Stimulated activated CD8-positive, alpha-beta memory T cell treated with anti-CD3 and anti-CD28 coated beads, Interleukin-15, amount 100 ng/mL, for 24 hours (primary cell): Measurements from ENCODE around the gene MKX.

ENCODE experiments used
- DNase-seq: peaks from one replicate; pipeline ENCODE4 v3.0.0-alpha.2; 2020; ENCODE audit warnings: low read depth

Gene MKX

DNA sequence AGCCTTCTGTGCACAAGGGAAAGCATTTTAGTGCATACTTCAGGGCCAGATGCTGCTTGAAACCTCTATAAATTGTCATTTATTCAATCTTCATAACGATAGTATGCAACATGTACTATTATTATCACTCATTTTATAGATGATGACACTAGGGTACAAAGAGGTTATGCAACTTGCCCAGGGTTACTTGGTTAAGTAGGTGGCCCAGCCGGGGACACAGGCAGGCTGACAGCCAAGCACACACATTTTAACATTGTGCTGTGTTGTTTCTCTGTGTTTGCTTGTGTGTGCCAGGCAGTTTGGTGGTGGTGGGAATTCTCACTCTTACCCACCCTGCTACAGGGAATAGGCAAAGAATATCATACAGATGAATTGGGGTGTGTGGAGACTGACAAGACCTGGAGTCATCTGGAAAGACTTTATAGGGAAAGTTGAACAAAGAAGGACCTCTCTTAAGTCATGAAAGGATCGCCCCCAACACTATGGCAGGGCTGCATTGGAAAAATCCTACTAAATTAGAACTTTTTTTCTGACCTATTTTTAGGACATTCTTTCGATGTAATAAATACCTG, 98.9 kb downstream of the MKX start:
- DNase-seq = no peak

DNA sequence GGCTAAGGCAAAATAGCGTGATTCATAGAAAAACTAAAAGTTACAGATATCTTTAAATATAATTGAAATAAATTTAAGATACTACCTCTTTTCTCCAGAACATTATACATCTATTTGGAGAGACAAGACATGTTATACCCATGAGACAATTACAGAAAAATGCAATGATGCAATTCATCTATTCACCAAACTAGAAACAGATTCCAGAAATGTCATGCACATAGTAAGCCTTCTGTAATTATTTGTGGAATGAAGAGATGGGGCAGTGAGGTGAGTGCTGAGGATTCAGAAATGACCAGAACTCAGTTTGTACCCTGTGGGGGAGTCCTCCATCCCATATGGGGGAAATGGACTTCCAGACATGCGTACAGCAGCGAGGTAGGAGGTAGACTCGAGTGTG, 99.4 kb downstream of the MKX start:
- DNase-seq = no peak

DNA sequence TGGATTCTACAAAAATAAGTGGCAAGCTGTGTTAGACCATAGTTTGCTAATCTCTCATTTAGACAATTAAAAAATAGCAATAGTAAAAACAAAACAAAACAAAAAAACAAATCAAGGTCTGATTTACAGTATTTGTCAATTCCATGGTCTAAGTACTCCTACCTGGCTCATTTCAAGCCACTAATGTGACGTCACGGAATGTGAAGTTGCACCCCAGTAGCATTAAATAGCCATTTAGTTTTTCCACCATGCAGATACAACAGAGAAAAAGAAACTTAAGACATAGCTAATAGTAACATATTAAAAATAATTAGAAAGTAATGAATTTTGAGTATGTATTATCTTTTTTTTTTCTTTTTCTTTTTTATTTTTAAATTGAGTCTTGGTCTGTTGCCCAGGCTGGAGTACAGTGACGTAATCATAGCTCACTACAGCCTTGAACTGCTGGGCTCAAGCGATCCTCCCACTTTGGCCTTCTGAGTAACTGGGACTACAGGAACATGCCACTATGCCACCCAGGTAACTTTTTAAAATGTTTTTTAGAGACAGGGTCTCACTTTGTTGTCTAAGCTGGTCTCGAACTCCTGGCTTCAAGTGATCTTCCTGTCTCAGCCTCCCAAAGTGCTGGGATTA, 101.2 kb downstream of the MKX start:
- no peak for DNase-seq

DNA sequence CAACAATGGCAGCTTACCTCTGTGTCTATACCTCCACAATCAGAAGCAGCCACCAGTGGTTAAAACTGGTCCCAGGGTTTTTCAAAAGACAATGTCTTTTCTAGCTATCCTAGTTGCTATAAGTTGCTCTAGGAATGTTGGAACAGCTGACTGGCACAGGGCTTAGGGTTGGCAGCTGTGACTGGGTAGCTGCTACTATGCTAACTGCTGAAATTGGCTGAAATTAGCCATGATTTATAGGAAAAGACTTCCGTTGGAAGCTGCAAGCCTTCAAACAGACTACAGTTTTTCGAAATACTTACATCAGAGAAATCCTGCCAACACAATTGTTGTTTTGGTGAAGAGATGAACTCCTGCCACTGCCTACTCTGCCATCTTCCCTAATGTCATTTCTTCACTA, 102.3 kb downstream of the MKX start:
- no peak for DNase-seq

DNA sequence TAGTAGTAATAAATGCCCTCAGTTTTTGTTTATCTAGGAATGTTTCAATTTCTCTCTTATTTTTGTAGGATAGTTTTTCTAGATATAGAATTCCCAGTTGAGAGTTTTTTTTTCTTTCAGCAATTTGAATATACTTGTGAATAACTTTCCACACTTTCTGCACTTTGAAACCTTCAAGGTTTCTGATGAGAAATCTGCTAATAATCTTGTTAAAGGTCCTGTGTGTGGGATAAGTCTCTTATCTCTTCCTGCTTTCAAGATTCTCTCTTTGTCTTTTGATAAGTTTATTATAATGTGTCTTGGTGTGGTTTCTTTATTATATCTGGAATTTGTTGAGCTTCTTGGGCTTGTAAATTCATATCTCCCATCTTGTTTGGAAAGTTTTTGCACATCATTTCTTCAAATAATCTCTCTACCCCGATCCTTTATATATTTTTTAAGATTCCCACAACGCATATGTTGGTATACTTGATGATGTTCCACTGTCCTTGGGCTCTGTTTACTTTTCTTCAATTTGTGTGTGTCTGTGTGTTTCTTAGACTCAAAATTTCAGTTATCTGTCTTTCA, 103.5 kb downstream of the MKX start:
- no peak for DNase-seq

DNA sequence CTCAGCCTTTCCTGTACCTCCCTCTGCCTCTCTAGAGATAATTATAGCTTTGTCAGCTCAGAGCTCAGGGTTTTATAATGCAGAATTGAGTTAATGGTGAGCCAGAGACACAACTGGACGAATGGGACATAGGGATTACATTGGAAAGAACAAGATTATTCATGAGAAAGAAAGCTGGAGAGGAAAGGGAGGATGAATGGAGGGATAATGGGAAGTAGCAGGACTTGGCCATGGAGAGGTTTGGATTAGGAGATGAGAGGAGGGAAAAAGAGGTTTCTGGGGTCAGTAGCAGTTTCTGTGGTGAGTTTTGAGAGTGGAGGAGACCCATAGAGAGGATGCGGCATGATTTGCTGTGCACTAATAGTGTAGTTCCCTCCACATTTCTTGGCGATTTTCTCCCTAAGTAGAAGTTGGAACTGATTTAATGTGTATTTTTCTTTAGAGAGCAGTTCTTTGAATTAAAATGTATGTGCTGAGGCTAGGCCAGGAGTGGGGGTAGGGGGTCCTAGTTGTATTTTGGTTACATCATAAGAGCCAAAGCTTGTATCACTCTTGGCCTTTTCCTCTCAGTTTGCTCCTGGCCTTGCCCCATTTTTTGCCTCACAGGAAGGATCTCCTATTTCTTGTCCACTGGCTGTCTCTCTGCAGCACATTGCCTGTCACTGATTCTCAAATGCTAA, 107.4 kb downstream of the MKX start:
- DNase-seq = no peak

DNA sequence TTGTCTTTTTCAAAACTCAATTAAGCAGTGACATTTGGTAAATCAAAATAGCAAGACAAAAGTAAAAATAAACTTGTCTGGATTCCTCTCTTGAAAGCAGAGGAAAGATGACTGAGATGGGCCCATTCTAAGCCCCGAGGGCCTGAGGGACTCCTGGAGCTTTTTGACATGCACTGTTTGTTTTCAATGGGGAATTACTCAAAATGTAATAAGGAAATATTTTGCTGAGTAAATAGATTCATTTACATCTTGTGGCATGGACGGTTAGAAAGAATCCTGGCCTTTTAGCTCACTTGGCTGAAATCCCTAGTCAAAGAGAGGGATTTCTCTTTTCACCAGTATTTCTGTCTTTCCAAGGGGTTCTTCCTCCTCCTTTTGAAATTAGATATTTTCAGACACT, 108.0 kb downstream of the MKX start:
- no peak for DNase-seq

DNA sequence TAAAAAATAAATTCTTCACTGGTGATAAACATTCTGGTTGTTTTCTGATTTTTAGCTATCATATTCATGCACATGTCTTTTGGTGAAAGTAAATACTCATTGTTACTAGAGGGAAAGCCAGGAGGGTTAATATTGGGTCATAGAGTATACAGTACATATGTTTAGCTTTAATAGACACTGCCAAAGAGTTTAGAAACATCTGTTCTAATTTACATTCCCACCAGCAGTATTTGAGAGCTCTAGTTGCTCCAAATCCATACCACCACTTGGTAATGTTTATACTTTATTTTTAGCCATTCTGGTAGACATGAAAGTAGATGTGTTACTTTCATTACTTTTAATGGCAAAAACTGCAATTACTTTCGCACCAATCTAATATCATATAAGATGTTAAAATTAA, 108.8 kb downstream of the MKX start:
- no peak for DNase-seq

DNA sequence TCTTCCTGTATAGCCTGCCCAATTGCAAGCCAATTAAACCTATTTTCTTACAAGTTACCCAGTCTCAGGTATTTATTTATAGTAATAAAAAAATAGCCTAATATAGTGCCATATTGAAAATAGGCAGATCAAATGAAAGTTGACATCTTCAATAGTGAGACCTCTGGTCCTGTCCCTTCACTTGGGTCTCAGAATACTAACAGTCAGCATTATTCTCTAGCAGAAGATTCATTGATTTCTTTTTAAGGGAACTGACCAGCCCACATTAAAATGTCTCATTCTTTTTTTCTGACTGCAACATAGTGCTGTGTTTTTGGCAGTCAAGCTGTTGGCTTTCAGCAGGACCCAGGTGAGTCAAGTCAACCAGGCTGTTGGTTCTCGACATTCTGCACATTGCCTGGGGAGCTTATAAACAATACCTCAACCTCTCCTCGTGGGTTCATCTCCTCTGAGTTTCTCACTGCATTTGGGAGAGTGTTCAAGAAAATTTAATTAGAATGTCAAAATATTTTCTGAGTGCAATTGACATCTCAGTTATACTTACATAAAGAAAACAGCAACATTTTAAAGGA, 109.8 kb downstream of the MKX start:
- no peak for DNase-seq

DNA sequence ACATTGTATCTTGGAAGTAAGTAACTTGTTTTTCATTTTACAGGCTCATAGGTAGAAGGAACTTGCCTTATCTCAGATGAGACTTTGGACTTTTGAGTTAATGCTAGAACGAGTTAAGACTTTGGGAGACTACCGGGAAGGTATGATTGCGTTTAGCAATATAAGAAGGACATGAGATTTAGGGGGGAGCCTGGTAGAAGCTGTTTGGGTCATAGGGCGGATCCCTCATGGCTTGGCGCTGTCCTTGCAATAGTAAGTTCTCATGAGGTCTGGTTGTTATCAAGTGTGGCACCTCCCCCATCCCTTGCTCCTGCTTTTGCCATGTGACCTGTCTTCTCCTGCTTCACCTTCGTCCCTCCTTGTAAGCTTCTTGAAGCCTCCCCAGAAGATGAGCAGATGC, 110.3 kb downstream of the MKX start:
- no peak for DNase-seq

DNA sequence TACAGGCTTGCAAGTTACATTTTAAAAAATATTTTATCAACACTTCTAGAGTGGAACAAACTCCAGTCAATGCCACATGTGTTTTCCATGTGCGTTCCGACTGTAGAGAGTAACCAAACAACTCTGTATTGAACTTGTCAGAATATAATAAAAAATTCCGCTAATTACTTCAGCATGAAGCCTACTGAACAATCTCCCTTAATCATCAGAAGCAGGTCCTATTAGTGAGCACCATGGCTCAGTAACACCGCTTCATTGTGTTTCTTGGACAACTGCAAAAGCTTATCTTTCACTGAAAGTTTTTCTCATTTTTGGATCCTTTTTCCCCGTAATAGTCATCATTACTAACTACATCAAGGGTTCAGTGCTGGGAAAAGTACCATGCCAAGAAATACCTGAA, 117.0 kb downstream of the MKX start:
- no peak for DNase-seq

DNA sequence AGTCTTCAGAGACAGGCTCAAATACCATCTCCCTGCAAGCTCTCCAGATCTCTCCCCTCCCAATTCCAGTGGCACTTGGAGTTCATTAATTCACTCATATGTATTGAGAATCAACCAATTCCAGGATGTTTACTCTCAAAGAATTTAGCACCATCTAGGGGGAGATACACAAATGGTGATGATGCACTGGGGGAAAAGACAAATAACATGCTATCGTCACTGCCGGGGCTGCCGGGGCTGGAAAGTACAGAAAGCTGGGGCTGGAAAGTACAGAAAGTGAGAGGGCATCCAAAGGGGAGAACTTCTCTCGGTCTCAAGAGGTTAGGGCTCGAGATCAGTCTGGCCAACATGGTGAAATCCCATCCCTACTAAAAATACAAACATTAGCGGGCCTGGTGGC, 118.7 kb downstream of the MKX start:
- DNase-seq = no peak

DNA sequence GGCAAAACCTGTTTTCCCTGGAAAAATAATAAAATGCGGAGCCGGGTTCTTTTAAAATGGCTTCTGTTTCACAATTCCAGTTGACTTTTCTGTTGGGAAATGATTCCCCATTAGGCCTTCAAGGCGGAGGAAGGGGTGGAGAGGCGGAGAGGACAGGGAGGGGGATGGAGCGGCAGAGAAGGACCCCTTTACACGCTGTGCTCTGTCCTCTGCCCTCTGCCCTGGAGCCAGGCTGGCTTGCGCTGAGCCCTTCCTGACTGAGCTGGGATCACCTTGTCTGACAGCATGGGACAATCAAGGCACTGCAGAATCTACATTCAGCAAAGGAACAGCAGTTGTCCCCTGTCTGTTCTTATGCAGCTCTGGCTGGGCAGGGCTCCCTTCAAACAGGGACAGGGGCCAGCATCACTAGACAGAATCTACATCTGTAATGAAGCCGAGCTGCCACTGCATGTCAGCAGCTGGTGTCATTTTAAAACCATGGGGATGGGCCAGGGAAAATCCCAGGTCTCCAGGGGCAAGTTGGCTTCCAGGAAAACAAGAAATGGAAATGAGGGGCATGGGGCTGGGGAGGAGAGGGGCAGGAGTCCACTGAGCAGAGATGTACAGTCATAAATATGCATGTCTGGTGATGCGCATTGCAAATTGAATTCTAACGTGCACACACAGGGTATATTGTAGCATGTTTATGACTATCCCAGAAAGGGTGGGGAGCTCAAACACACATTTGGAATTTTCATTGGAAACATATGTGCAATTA, 120.0 kb downstream of the MKX start:
- no peak for DNase-seq

DNA sequence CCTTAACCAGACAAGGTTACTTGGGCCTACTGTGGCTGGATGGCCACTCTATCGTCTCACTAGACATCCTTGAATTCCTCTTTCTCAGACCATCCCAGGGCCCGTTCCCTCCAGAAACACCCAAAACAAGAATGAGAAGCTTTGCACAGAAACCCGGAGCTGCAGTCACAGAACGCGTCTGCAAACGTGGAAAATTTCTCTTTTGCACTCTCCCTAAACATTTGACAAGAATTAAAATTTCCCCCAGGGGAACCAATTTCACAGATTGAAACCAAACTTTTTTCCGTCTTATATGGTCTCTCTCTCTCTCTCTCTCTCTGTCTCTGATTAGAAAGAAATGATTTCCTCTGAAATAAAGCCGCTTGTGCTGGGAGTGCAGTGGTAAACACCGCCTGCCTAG, 120.7 kb downstream of the MKX start:
- DNase-seq = no peak
